HepG2 (cell line): Measurements from ENCODE around the gene CCDC191. TPM values are rescaled to one million over a fixed set of nuclear protein-coding genes. Genes with fewer than 3 reads are reported as not detected.

Experiments
- ATAC-seq: fragments of 200-7000 bp; cut with Tn5 transposase; 3 replicates; pipeline ENCODE4 v1.9.1; 2020; ENCODE audit warnings: mild to moderate bottlenecking, moderate library complexity
- BruUV-seq: library from RNA; stranded (reverse); fragments of 400-500 nt; replicated peaks from 2 replicates; lab custom pipeline; 2021; lab: Mats Ljungman, UMichigan
- CTCF ChIA-PET: fragments of 300-600 bp; formaldehyde crosslinking; extraction: SDS; loops from one replicate; lab custom pipeline; 2021; ENCODE audit warnings: low total read pairs, inconsistent platforms, low intra/inter-chr PET ratio; lab: Yijun Ruan, JAX
- POLR2A ChIA-PET: fragments of 350-600 bp; sonication (Branson Sonifier 250); formaldehyde crosslinking; loops from one replicate; lab custom pipeline; 2020; ENCODE audit warnings: antibody characterized with exemption, inconsistent platforms; lab: Yijun Ruan, JAX
- DNase-seq: peaks from one replicate; pipeline ENCODE4 v3.0.0-alpha.2; 2015; ENCODE audit warnings: low spot score
- FAIRE-seq: peaks from 3 replicates; lab custom pipeline; 2011; peaks lifted over from hg19 to GRCh38; lab: Jason Lieb, UNC
- H2AFZ ChIP-seq: one replicate; pipeline ENCODE4 v1.6.1; 2011; ENCODE audit warnings: low read length, inconsistent platforms
- H3K27ac ChIP-seq: fragments of 300-600 bp; 3 replicates; pipeline ENCODE4 v1.8.0; 2011; ENCODE audit warnings: mixed run types, mild to moderate bottlenecking, mixed read lengths, low read length, inconsistent platforms; ENCODE audit not compliant: insufficient read depth; ENCODE audit errors: extremely low read length
- H3K27me3 ChIP-seq, 2 experiments: fragments of 200-600 bp in 1 of 2; 2 replicates in 1 of 2; 3 replicates in 1 of 2; pipeline versions ENCODE4 v1.6.0 to v1.8.0; 2011; ENCODE audit warnings: low read length in 2 of 2, mild to moderate bottlenecking in 2 of 2, moderate library complexity in 2 of 2, inconsistent platforms in 1 of 2; ENCODE audit not compliant: insufficient read depth in 2 of 2, control insufficient read depth in 1 of 2
- H3K36me3 ChIP-seq, 2 experiments: fragments of 200-600 bp in 1 of 2; replicated peaks in 1 of 2; 2 replicates in 1 of 2; 3 replicates in 1 of 2; pipeline versions ENCODE4 v1.5.1 to v1.8.0; 2011; ENCODE audit warnings: low read length in 2 of 2, inconsistent platforms in 1 of 2; ENCODE audit not compliant: insufficient read depth in 2 of 2, control insufficient read depth in 1 of 2
- H3K4me1 ChIP-seq: 2 replicates; pipeline ENCODE4 v1.5.1; 2012; ENCODE audit warnings: low read length, inconsistent platforms; ENCODE audit not compliant: insufficient read depth
- H3K4me2 ChIP-seq: 2 replicates; pipeline ENCODE4 v1.6.0; 2011; ENCODE audit warnings: low read depth, low read length, inconsistent platforms
- H3K4me3 ChIP-seq, 3 experiments: fragments of 200-600 bp in 1 of 3; sonication (generic), shearing (Covaris generic) in 1 of 3; replicated peaks in 1 of 3; 2 replicates each; pipeline ENCODE4 v1.5.1; 2011 to 2016; ENCODE audit warnings: low read length in 3 of 3, inconsistent platforms in 2 of 3, low read depth in 2 of 3, mild to moderate bottlenecking in 2 of 3, control low read depth in 1 of 3, mixed read lengths in 1 of 3; ENCODE audit not compliant: insufficient read depth in 1 of 3
- H3K79me2 ChIP-seq: one replicate; pipeline ENCODE4 v1.6.1; 2011; ENCODE audit warnings: low read length, inconsistent platforms; ENCODE audit not compliant: insufficient read depth
- H3K9ac ChIP-seq: 2 replicates; pipeline ENCODE4 v1.6.0; 2011; ENCODE audit warnings: mild to moderate bottlenecking, low read depth, low read length, inconsistent platforms; ENCODE audit not compliant: insufficient read depth
- H3K9me3 ChIP-seq: 2 replicates; pipeline ENCODE4 v1.5.1; 2012; ENCODE audit warnings: mild to moderate bottlenecking, low read length
- H4K20me1 ChIP-seq: 2 replicates; pipeline ENCODE4 v1.6.0; 2011; ENCODE audit warnings: inconsistent platforms, mild to moderate bottlenecking, low read length, moderate library complexity; ENCODE audit not compliant: insufficient read depth
- ARHGAP35 ChIP-seq: sonication (generic); formaldehyde crosslinking; IDR thresholded peaks from 2 replicates; pipeline ENCODE4 v1.9.0; 2022; ENCODE audit warnings: mild to moderate bottlenecking, inconsistent platforms, moderate library complexity, missing genetic modification reagents, borderline replicate concordance
- CSRNP2 ChIP-seq: sonication (generic); formaldehyde crosslinking; conservative IDR thresholded peaks from 2 replicates; pipeline ENCODE4 v1.8.0; 2022; ENCODE audit warnings: low read depth, missing genetic modification reagents
- ELF3 ChIP-seq: IDR thresholded peaks from 2 replicates; pipeline ENCODE4 v1.6.1; 2016; ENCODE audit warnings: missing genetic modification reagents, missing compliant biosample characterization
- HDAC6 ChIP-seq: fragments of 200-600 bp; sonication (generic); IDR thresholded peaks from 2 replicates; pipeline ENCODE4 v1.7.0; 2017; ENCODE audit warnings: mild to moderate bottlenecking, antibody characterized with exemption, low read length, low read depth
- ZNF850 ChIP-seq: sonication (generic); formaldehyde crosslinking; conservative IDR thresholded peaks from 2 replicates; pipeline ENCODE4 v1.9.0; 2021; ENCODE audit warnings: mild to moderate bottlenecking, missing genetic modification reagents
- WGBS: methylation state at CpG from one replicate; pipeline ENCODE4 v1.1.6; 2017; ENCODE audit warnings: low lambda C conversion rate; 5-methylcytosine and 5-hydroxymethylcytosine counted together
- in situ Hi-C: cut with HindIII; loops from 2 replicates; pipeline ENCODE4 v1.10.0; 2017; ENCODE audit warnings: low pct_unique_long_range_greater_than_20kb; ENCODE audit not compliant: extremely low pct_ligation_motif_present
- intact Hi-C: fragments of 100-400 bp; cut with micrococcal nuclease; formaldehyde crosslinking; loops from one replicate; pipeline ENCODE4 v1.10.0; 2022; ENCODE audit not compliant: unreplicated experiment
- polyA plus RNA-seq, 8 experiments: library from polyadenylated mRNA; depleted of rRNA in 3 of 8; stranded (reverse) in 7 of 8; unstranded in 1 of 8; fragments of >200 nt; fragmentation: Illumina TruSeq in 4 of 8; extraction: Trizol in 4 of 8; gene quantifications; 2 replicates each; pipeline versions ENCODE4 v1.2.1 to v1.2.3, GENCODE V29; 2011 to 2016; ENCODE audit warnings: low read depth in 4 of 8, missing spikeins in 1 of 8, mixed read lengths in 1 of 8; ENCODE audit not compliant: insufficient read depth in 1 of 8
- total RNA-seq, 5 experiments: library from RNA; depleted of rRNA; stranded (reverse); fragments of >200 nt; fragmentation: Illumina TruSeq; extraction: Trizol; gene quantifications; 2 replicates each; pipeline ENCODE4 v1.2.3, GENCODE V29; 2016; ENCODE audit warnings: low read depth in 1 of 5
- TF ChIP-seq, protein P1 (sequence below): sonication (generic); formaldehyde crosslinking; IDR thresholded peaks from 2 replicates; pipeline ENCODE4 v1.4.0; 2020; ENCODE audit warnings: mild to moderate bottlenecking, missing genetic modification reagents, borderline replicate concordance

Gene CCDC191
- total and polyA plus RNA-seq, 2 of the 13 experiments (the other 11 are each of a cell fraction or from before 2014, with no cell fraction given) = 0.91 to 1.4 TPM

- DNase-seq = no peak
- TF ChIP-seq ZNF850 (CRISPR knock-in tag) = no peak
- TF ChIP-seq ARHGAP35 (CRISPR knock-in tag) = no peak
- TF ChIP-seq HDAC6 = no peak
- TF ChIP-seq CSRNP2 = no peak
- TF ChIP-seq, protein P1, sequence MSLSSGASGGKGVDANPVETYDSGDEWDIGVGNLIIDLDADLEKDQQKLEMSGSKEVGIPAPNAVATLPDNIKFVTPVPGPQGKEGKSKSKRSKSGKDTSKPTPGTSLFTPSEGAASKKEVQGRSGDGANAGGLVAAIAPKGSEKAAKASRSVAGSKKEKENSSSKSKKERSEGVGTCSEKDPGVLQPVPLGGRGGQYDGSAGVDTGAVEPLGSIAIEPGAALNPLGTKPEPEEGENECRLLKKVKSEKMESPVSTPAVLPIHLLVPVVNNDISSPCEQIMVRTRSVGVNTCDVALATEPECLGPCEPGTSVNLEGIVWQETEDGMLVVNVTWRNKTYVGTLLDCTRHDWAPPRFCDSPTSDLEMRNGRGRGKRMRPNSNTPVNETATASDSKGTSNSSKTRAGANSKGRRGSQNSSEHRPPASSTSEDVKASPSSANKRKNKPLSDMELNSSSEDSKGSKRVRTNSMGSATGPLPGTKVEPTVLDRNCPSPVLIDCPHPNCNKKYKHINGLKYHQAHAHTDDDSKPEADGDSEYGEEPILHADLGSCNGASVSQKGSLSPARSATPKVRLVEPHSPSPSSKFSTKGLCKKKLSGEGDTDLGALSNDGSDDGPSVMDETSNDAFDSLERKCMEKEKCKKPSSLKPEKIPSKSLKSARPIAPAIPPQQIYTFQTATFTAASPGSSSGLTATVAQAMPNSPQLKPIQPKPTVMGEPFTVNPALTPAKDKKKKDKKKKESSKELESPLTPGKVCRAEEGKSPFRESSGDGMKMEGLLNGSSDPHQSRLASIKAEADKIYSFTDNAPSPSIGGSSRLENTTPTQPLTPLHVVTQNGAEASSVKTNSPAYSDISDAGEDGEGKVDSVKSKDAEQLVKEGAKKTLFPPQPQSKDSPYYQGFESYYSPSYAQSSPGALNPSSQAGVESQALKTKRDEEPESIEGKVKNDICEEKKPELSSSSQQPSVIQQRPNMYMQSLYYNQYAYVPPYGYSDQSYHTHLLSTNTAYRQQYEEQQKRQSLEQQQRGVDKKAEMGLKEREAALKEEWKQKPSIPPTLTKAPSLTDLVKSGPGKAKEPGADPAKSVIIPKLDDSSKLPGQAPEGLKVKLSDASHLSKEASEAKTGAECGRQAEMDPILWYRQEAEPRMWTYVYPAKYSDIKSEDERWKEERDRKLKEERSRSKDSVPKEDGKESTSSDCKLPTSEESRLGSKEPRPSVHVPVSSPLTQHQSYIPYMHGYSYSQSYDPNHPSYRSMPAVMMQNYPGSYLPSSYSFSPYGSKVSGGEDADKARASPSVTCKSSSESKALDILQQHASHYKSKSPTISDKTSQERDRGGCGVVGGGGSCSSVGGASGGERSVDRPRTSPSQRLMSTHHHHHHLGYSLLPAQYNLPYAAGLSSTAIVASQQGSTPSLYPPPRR (CRISPR knock-in tag) = no peak
- no peak for TF ChIP-seq ELF3 (CRISPR knock-in tag)
- Histone ChIP-seq H3K4me2 (no peak overlapping the region), H3K79me2 (no peaks in the 10 kb centered on the region), H3K36me3 (no peaks in the 10 kb centered on the region), H4K20me1 (no peaks in the 10 kb centered on the region), H3K9me3 (no peaks in the 10 kb centered on the region), H3K27ac (no peak overlapping the region), H3K4me1 (no peaks in the 10 kb centered on the region), H3K27me3 (no peaks in the 10 kb centered on the region; a peak in 1 of 5 replicates), H3K4me3 (no peak overlapping the region), H2AFZ (no peak overlapping the region), H3K9ac (no peak overlapping the region)
- CTCF ChIA-PET = no interaction called here
- intact Hi-C loops (no loop called here), in situ Hi-C loops (no loop called here)
- no TSS peak for BruUV-seq
- ATAC-seq = no peak
- POLR2A ChIA-PET = no interaction called here
- 9% methylated on average over 4 of the region's 4 CpGs for WGBS
- FAIRE-seq = no peak
These were observed 70.8 kb downstream of the CCDC191 start for GRCh38 chr3:113985541-113985940.
